ENCODE results near the gene TNS3. TPM values are rescaled to one million over a fixed set of nuclear protein-coding genes. Genes with fewer than 3 reads are reported as not detected.

The TNS3 gene
- total and polyA plus RNA-seq, 10 of the 15 experiments (the other 5 are each of a cell fraction or from before 2014, with no cell fraction given), result 0.27 to 2.7 (median 0.79) TPM

- TF ChIP-seq MYC (IDR thresholded peaks at IDR 0.05; ENCODE audit: insufficient read depth, insufficient read length, insufficient replicate concordance, low read length, severe bottlenecking) (no peak), RUNX3 (IDR thresholded peaks at IDR 0.05; ENCODE audit: low read length) (peak; percentile 6; the same call in 1 of the 2 replicates), USF1 (IDR thresholded peaks at IDR 0.05; ENCODE audit: borderline replicate concordance, extremely low read length, insufficient read depth, low read depth, low read length) (peak; percentile 4), CUX1 (IDR thresholded peaks at IDR 0.05; ENCODE audit: insufficient replicate concordance, low read depth, low read length) (no peak), CEBPB (IDR thresholded peaks at IDR 0.05; ENCODE audit: borderline replicate concordance in 1 of 2, low read depth in 2 of 2, low read length in 2 of 2) (no peak), HCFC1 (IDR thresholded peaks at IDR 0.05; ENCODE audit: low read length) (no peak), SIN3A (IDR thresholded peaks at IDR 0.05; ENCODE audit: low read depth, low read length) (no peak), ZBED1 (IDR thresholded peaks at IDR 0.05; ENCODE audit: borderline replicate concordance) (no peak), CREB1 (IDR thresholded peaks at IDR 0.05; ENCODE audit: low read depth) (no peak), SMAD5 (IDR thresholded peaks at IDR 0.05; ENCODE audit: low read depth) (no peak), IKZF2 (IDR thresholded peaks at IDR 0.05) (no peak), TCF7 (IDR thresholded peaks at IDR 0.05; ENCODE audit: borderline replicate concordance) (no peak), IRF4 (IDR thresholded peaks at IDR 0.05; ENCODE audit: low read depth, low read length) (0 out of 2 replicates have a peak, but pooled peaks have one; percentile 27), SRF (IDR thresholded peaks at IDR 0.05; ENCODE audit: low read depth in 2 of 2, low read length in 2 of 2) (no peak), POU2F2 (IDR thresholded peaks at IDR 0.05; ENCODE audit: borderline replicate concordance, low read depth, low read length) (peak; percentile 65; the same call in 1 of the 3 replicates)
Observed at GRCh38 chr7:47497367-47498096, 84.4 kb downstream of the TNS3 start (continued).

Data from GM12878 (cell line).